Erythroblast (primary cell): ENCODE measurements around the gene PPARD.
A peak's percentile ranks its signal among the peaks of the same experiment; 100 is the strongest.
"Not testable (repeated sequence)": the region's sequence is repeated elsewhere in the genome, so short reads cannot be mapped to it uniquely, and the experiment has no call there.

ENCODE experiments used
- DNase-seq, 2 experiments: peaks; one replicate each; lab custom pipeline; 2025; lab: John Stamatoyannopoulos, UW
- GATA1 ChIP-seq: IDR thresholded peaks from 2 replicates; pipeline ENCODE4 v1.6.1; 2011; ENCODE audit warnings: low read depth, mild to moderate bottlenecking, control low read depth, low read length, moderate library complexity
- POLR2A ChIP-seq: IDR thresholded peaks from 2 replicates; pipeline ENCODE4 v1.6.1; 2011; ENCODE audit warnings: mild to moderate bottlenecking, low read length

Gene PPARD

DNA sequence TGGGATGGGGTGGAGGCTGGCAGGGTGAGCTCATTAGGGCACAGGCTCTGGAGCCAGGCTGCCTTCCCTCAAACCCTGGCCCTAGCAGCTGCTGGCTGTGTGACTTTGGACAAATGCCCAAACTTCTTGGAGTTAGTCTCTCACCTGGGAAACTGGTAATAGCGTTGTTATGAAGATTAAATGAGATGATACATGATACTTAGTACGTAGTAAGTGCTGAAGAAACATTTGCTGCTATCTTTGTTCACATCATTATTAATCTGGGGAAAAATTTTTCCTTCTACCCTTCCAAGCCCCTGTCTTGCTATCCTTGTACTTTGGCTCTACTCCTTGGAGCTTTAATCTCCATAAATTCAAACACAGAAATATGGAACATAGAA, 22.3 kb upstream of the PPARD start:
- no peak for DNase-seq
- TF ChIP-seq GATA1: no peak
- TF ChIP-seq POLR2A: no peak

- TF ChIP-seq POLR2A: no peak
- TF ChIP-seq GATA1: no peak
- no peak for DNase-seq
Measured at GRCh38 chr6:35321091-35321490, 21.3 kb upstream of the PPARD start.

GRCh38 chr6:35327349-35328027, 14.9 kb upstream of the PPARD start:
- peak; percentile 46 to 49 for DNase-seq
- TF ChIP-seq POLR2A: no peak
- no peak for TF ChIP-seq GATA1

DNA sequence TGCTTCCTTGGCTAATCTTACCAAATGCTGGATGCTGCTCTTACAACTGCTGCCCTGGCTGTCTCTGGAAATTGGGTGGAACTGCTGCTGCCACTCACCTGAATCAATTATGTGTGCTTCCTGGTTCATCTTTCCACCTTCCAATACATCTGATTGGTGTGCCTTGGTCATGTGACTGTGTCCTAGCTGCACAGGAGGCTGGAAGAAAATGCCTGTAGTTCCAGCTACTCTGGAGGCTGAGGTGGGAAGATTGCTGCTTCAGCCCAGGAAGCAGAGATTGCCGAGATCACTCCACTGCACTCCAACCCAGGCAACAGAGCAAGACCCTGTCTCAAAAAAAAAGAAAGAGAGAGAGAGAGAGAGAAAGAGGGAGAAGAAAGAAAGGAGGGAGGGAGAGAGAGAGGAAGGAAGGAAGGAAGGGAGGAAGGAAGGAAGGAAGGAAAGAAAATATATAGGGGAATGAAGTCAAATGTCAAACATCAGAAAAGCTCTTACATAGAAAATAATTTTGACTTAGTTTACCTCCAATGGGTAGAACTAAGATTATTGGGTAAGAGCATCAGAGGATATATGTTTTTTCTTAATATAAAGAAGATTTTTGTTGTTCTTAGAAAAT, 14.1 kb upstream of the PPARD start:
- no peak for DNase-seq
- TF ChIP-seq POLR2A (no peak), GATA1 (no peak)

- not testable (repeated sequence) for DNase-seq
Measured at GRCh38 chr6:35328965-35329364, 13.4 kb upstream of the PPARD start.

DNA sequence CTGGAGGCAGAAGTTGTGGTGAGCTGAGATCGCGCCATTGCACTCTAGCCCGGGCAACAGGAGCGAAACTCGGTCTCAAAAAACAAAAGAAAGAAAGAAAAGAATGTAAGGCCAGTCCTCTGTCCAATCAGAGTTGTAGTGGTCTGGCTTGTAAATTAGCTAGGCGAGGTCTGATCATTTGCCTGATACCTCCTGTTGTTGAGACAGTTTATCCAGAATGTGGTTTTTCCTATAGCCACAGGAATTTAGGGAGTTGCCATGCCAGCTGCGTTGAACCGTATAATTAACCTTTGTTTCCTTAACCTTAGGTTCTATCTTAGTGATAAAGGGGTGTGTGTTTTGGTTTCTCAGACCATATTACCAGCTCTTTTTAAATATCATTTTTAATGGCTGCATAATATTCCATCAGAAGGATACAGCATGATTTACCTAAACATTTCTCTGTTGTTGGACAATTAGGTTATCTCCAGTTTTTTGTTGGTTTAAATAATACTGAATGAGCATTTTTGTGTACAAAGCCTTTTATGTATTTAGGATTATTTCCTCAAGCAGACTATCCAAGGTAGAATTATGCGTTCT, 11.7 kb upstream of the PPARD start:
- TF ChIP-seq POLR2A (no peak), GATA1 (no peak)
- DNase-seq: no peak

- DNase-seq: not testable (repeated sequence)
Measured at GRCh38 chr6:35332074-35332887, 10.1 kb upstream of the PPARD start.

- no peak for DNase-seq
- TF ChIP-seq POLR2A (no peak), GATA1 (no peak)
Measured at GRCh38 chr6:35341557-35341956, 801 bp upstream of the PPARD start.

DNA sequence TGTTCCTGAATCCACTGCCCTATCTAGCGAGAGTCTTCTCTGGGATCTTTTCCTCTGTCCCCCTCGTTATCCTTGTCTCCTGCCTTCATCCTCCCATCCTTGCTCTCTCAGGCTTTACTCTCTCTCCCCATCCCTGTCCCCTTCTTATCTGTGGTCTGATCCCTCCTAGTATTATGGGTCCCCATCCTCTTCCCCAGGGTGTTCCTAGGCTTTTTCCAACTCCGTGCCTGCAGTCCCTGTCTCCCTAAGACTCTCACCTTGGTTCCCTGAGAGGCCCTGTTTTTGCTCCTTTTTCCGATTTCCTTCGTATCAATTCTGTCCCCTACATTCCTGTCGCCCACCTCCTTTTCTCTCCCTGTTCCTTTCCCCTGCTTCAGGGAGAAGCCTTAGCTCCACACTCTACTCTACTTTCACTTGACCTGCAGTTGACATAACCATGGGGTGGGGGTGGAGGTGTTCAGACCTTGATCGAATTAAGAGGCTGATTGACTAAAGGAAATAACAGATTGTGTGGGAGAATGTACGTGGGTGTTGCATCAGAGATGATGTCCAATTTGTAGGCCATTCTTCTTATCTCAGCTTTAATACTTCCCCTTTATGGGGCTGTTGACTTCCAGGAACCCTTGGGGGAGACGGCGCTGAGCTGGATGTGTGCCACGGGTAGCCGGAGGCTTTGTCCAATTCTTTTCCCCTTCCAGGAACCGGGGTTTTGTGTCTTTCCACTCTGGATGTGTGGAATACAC, 905 bp downstream of the PPARD start:
- TF ChIP-seq POLR2A (no peak), GATA1 (no peak)
- DNase-seq: peak; percentile 61 to 67

DNA sequence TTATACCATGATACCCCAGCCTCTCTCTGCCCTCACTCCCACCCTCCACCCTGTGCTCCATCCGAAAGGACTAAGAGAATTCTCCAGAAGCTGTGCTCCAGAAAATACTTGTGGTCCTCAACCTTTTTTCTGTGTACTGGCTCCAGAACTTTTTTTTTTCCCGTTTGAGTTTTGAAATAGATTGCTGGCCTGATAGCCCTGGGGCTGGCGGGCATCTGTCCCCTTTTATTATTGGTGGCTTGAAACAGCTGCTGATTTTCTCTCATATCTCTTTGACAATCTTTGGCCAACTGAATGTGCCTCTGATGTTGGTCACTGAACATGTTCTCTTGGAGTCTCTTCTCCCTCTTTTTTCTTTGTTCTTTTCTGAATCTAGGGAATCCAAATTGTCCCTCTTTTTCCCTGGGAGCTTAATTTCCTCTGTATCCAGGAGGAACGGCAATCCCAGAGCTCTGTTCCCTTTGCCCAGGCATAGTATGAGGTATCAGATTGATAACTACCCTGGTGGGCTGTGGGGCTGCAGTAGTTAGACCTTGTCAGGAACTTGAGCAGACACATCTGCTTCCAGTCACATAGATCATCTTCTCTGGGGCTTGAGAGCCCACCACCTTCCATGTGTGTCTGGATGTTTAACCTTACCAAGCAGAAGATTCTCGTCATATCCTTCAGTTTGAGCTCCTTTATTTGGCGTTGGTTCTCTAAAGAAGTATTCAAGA, 1.6 kb downstream of the PPARD start:
- TF ChIP-seq POLR2A (no peak), GATA1 (no peak)
- DNase-seq: peak in 1 of 2 experiments; percentile 39

GRCh38 chr6:35351422-35351821, 9.1 kb downstream of the PPARD start:
- DNase-seq: no peak
- TF ChIP-seq GATA1 (no peak), POLR2A (no peak)

- no peak for DNase-seq
- TF ChIP-seq POLR2A (no peak), GATA1 (no peak)
Measured at GRCh38 chr6:35352735-35353134, 10.4 kb downstream of the PPARD start.
